Upper lobe of right lung (tissue), 1 donor: Measurements from ENCODE around the gene IGF2R. TPM values are rescaled to one million over a fixed set of nuclear protein-coding genes. Genes with fewer than 3 reads are reported as not detected.
"Not testable (repeated sequence)": the region's sequence is repeated elsewhere in the genome, so short reads cannot be mapped to it uniquely, and the experiment has no call there.

Experiments
- ATAC-seq: fragments of 200-7000 bp; cut with Tn5 transposase; one replicate; pipeline ENCODE4 v1.9.1; 2020; ENCODE audit warnings: mild to moderate bottlenecking, moderate library complexity
- DNase-seq: peaks from one replicate; pipeline ENCODE4 v3.0.0-alpha.2; 2020
- H3K27ac ChIP-seq: fragments of 200-600 bp; one replicate; pipeline ENCODE4 v1.8.0; 2022
- H3K27me3 ChIP-seq: fragments of 200-600 bp; one replicate; pipeline ENCODE4 v1.8.0; 2022; ENCODE audit warnings: mild to moderate bottlenecking
- H3K36me3 ChIP-seq: fragments of 200-600 bp; one replicate; pipeline ENCODE4 v1.8.0; 2022
- H3K4me1 ChIP-seq: fragments of 200-600 bp; one replicate; pipeline ENCODE4 v1.8.0; 2022
- H3K4me3 ChIP-seq: fragments of 200-600 bp; one replicate; pipeline ENCODE4 v1.8.0; 2022; ENCODE audit warnings: mild to moderate bottlenecking
- H3K9me3 ChIP-seq: fragments of 200-600 bp; one replicate; pipeline ENCODE4 v1.8.0; 2022
- CTCF ChIP-seq: fragments of 200-600 bp; IDR thresholded peaks from one replicate; pipeline ENCODE4 v1.8.0; 2022; ENCODE audit warnings: antibody characterized with exemption
- intact Hi-C: fragments of 100-400 bp; cut with DNase I; formaldehyde crosslinking; loops from one replicate; pipeline ENCODE4 v1.11.0; 2022
- long read RNA-seq: library from polyadenylated mRNA; unstranded; transcript quantifications from one replicate; pipeline ENCODE4 v2.0.0, GENCODE V29; 2021
- total RNA-seq: library from RNA; stranded (reverse); fragmentation: NEBNext Ultra II Directional; extraction: Animal tissue kit (Norgen Biotek cat#: 25700); gene quantifications from one replicate; pipeline ENCODE4 v1.2.1, GENCODE V29; 2021
- donor health status: DM: no; HTN: yes; CAD: no; lungs with severe emphysema.

IGF2R gene
- 144 TPM for total RNA-seq
- long read RNA-seq, full-length matches to known transcripts: 7 of 148 reads
- long read RNA-seq, partial matches to known transcripts: 122 of 148 reads
- long read RNA-seq, other reads (novel, unspliced or antisense): 19 of 148 reads

DNA sequence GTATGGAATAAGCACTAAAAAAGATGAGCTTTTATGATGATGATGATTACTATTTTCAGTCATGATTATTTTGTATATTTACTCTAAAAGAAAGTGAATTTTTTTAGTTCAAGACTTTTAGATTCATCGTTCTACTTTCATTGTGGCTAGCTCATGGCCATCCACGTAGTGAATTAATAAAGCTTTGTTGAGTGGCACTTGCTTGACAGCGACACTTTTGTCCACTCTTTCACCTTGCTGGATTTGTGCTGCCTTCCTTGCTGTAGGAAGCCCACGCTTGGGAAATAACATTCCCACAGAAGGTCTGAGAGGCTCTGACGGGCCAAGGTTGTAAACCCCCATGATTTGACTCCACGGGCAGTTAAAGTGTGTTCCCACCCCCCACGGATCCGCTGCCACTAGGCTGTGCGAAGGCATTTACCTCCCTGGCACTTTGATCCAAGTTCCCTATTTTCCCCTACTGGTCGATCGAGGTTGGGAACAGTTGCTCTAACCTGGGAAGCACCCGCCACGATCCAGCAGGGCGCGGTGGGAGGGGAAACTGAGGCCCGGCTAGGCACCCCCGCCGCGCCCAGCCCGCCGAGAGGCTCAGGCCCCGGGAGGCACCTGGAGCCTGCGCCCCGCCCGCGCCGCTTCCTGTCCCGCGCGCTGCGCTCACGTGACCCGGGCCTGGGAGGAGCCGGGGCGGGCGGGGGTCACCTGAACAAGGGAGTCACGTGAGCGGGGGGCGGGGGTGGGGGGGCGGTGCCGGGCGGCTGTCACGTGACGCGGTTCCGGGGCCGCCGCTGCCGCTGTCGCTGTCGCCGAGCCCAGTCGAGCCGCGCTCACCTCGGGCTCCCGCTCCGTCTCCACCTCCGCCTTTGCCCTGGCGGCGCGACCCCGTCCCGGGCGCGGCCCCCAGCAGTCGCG is at the start of gene IGF2R:
IGF2R (plus strand) TSS at position 788 of the 909 bp plus-strand sequence. CDS start 165 bp downstream, outside the sequence.
- TF ChIP-seq CTCF: no peak
- Histone ChIP-seq H3K4me1 (peaks cover 35% of the 10 kb centered on the region), H3K27ac (peak within 1 kb of the TSS; percentile 94), H3K27me3 (no peaks in the 10 kb centered on the region), H3K36me3 (no peaks in the 10 kb centered on the region), H3K4me3 (peak within 1 kb of the TSS; percentile 92), H3K9me3 (no peaks in the 10 kb centered on the region)
- DNase-seq (peak; percentile 97), ATAC-seq (peak; percentile 95)
- intact Hi-C loops: no loop called here

GRCh38 chr6:159919800-159920199 is 49.1 kb upstream of the IGF2R start:
- H3K27me3 ChIP-seq: no peaks in the 10 kb centered on the region
- H3K36me3 ChIP-seq: no peaks in the 10 kb centered on the region
- H3K4me1 ChIP-seq: no peaks in the 10 kb centered on the region
- no peak for ATAC-seq
- H3K9me3 ChIP-seq: no peaks in the 10 kb centered on the region
- TF ChIP-seq CTCF: no peak
- intact Hi-C loops: no loop called here
- no peak for DNase-seq
- H3K27ac ChIP-seq: no peak overlapping the region
- no peak overlapping the region for H3K4me3 ChIP-seq

GRCh38 chr6:159924150-159924549 is 44.7 kb upstream of the IGF2R start:
- H3K27ac ChIP-seq, H3K9me3 ChIP-seq, ATAC-seq, DNase-seq, H3K27me3 ChIP-seq, H3K4me1 ChIP-seq, H3K4me3 ChIP-seq, intact Hi-C loops, H3K36me3 ChIP-seq: not testable (repeated sequence)

- Histone ChIP-seq H3K36me3 (no peaks in the 10 kb centered on the region), H3K4me1 (peaks cover 5% of the 10 kb centered on the region), H3K27me3 (no peaks in the 10 kb centered on the region), H3K4me3 (no peak overlapping the region), H3K9me3 (no peaks in the 10 kb centered on the region), H3K27ac (no peak overlapping the region)
- no peak for TF ChIP-seq CTCF
- ATAC-seq (no peak), DNase-seq (no peak)
- intact Hi-C loops: no loop called here
Observed at GRCh38 chr6:159926542-159927203, 42.2 kb upstream of the IGF2R start.

- no peak for TF ChIP-seq CTCF
- Histone ChIP-seq H3K9me3 (no peaks in the 10 kb centered on the region), H3K4me3 (no peak overlapping the region), H3K27me3 (no peaks in the 10 kb centered on the region), H3K27ac (no peak overlapping the region), H3K36me3 (no peaks in the 10 kb centered on the region), H3K4me1 (peaks cover 5% of the 10 kb centered on the region)
- ATAC-seq: no peak
- DNase-seq: no peak
- intact Hi-C loops: no loop called here
Observed at GRCh38 chr6:159929819-159930218, 39.1 kb upstream of the IGF2R start.

GRCh38 chr6:159931112-159931511 is 37.8 kb upstream of the IGF2R start:
- H3K9me3 ChIP-seq: peaks cover 4% of the 10 kb centered on the region
- no peaks in the 10 kb centered on the region for H3K36me3 ChIP-seq
- no peak overlapping the region for H3K27ac ChIP-seq
- peaks cover 5% of the 10 kb centered on the region for H3K4me1 ChIP-seq
- H3K27me3 ChIP-seq: no peaks in the 10 kb centered on the region
- TF ChIP-seq CTCF: no peak
- no peak for DNase-seq
- no peak for ATAC-seq
- no peak overlapping the region for H3K4me3 ChIP-seq
- intact Hi-C loops: no loop called here
